ENCODE measurements around the gene GRIPAP1. TPM values are rescaled to one million over a fixed set of nuclear protein-coding genes. Genes with fewer than 3 reads are reported as not detected.
"Not testable (repeated sequence)": the region's sequence is repeated elsewhere in the genome, so short reads cannot be mapped to it uniquely, and the experiment has no call there.

The GRIPAP1 gene
- total RNA-seq, 1 donor from 2014 or later: 10.4 TPM

DNA sequence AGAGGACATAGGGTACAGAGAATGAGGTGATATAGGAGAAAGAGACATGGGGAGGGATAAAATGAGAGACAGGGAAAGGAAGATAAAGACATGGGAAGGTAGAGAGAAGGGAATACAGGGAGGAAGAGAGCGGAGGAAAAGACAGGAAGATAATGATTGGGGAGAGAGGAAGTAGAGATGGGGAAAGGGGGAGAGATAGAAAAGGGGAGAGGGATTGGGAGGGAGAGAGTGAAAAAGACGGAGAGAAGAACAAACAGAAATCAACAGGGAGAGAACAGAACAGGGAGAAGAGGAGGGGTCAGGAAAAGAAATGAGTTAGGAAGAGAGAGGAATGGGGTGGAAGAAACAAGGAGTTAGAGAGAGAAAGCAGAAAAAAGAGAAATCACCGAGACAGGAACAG lies 4.6 kb downstream of the GRIPAP1 start:
- H3K4me1 ChIP-seq (ENCODE audit: control insufficient read depth in 3 of 3, insufficient read depth in 3 of 3, low read length in 3 of 3): peaks cover 2 to 4% (median 3%) of the 10 kb centered on the region in 3 donors
- peaks cover 2 to 26% (median 20%) of the 10 kb centered on the region in 3 donors for H3K36me3 ChIP-seq (ENCODE audit: control insufficient read depth in 3 of 3, insufficient read depth in 3 of 3, low read length in 3 of 3)
- no peak overlapping the region for H3K27ac ChIP-seq (ENCODE audit: low read depth, low read length)
- H3K27me3 ChIP-seq (ENCODE audit: control insufficient read depth in 3 of 3, insufficient read depth in 3 of 3, low read length in 3 of 3): peaks cover 0 to 3% (median 0%) of the 10 kb centered on the region in 3 donors
- no peaks in the 10 kb centered on the region for H3K9me3 ChIP-seq (ENCODE audit: control insufficient read depth in 3 of 3, low read length in 3 of 3)
- H3K9ac ChIP-seq (ENCODE audit: low read depth in 1 of 3, low read length in 3 of 3): no peak overlapping the region
- H3K4me3 ChIP-seq (ENCODE audit: low read length in 3 of 3): no peak overlapping the region

DNA sequence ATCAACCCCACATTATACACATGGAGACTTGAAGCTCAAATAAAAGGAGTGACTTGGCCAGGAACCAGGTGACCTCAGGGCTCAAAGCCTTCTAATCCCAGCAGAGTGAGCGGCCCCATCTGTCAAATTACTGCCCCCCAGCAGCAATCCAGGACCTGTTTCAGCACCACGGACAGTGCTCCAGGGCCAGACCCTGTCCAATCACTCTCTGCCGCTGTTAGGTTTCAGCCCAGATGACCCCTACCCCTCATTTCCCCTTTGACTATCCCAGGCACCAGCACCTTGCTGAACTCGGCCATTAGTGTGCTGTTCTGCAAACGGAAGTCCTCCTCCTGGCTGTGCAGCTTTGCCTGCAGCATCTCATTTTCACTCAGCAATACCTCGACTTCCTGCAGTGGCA lies 5.1 kb downstream of the GRIPAP1 start:
- Histone ChIP-seq H3K36me3 (ENCODE audit: control insufficient read depth in 3 of 3, insufficient read depth in 3 of 3, low read length in 3 of 3) (peaks cover 2 to 30% (median 20%) of the 10 kb centered on the region in 3 donors), H3K4me3 (ENCODE audit: low read length in 3 of 3) (no peak overlapping the region)

DNA sequence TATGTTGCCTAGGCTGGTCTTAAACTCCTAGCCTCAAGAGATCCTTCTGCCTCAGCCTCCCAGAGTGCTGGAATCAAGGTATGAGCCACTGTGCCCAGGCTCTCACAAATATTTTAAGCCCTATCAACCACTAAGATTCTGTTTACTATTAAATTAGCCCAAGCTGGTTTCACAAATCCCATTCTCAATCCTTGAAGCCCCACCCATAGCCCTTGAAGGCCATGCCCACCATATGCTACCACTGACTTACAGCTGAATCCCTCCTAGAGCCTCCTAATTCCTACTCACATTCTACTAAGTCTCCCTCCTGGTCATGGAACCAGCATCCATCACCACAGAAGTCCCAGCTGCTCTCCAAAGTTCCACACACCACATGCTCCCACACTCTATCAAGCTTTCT lies 9.7 kb downstream of the GRIPAP1 start:
- Histone ChIP-seq H3K9ac (ENCODE audit: low read depth in 1 of 3, low read length in 3 of 3) (no peak overlapping the region), H3K9me3 (ENCODE audit: control insufficient read depth in 3 of 3, low read length in 3 of 3) (no peaks in the 10 kb centered on the region), H3K4me3 (ENCODE audit: low read length in 3 of 3) (no peak overlapping the region), H3K36me3 (ENCODE audit: control insufficient read depth in 3 of 3, insufficient read depth in 3 of 3, low read length in 3 of 3) (peaks cover 11 to 39% (median 13%) of the 10 kb centered on the region in 3 donors), H3K27me3 (ENCODE audit: control insufficient read depth in 3 of 3, insufficient read depth in 3 of 3, low read length in 3 of 3) (peaks cover 0 to 3% (median 0%) of the 10 kb centered on the region in 3 donors), H3K27ac (ENCODE audit: low read depth, low read length) (no peak overlapping the region), H3K4me1 (ENCODE audit: control insufficient read depth in 3 of 3, insufficient read depth in 3 of 3, low read length in 3 of 3) (no peaks in the 10 kb centered on the region)

More for the DNA sequence above, 5.1 kb downstream of the GRIPAP1 start:
- H3K9me3 ChIP-seq (ENCODE audit: control insufficient read depth in 3 of 3, low read length in 3 of 3): no peaks in the 10 kb centered on the region
- H3K27me3 ChIP-seq (ENCODE audit: control insufficient read depth in 3 of 3, insufficient read depth in 3 of 3, low read length in 3 of 3): peaks cover 0 to 3% (median 0%) of the 10 kb centered on the region in 3 donors
- H3K9ac ChIP-seq (ENCODE audit: low read depth in 1 of 3, low read length in 3 of 3): no peak overlapping the region
- no peak overlapping the region for H3K27ac ChIP-seq (ENCODE audit: low read depth, low read length)
- H3K4me1 ChIP-seq (ENCODE audit: control insufficient read depth in 3 of 3, insufficient read depth in 3 of 3, low read length in 3 of 3): peaks cover 2 to 4% (median 3%) of the 10 kb centered on the region in 3 donors

GRCh38 chrX:48989483-48989882 lies 12.6 kb downstream of the GRIPAP1 start:
- no peak overlapping the region for H3K27ac ChIP-seq (ENCODE audit: low read depth, low read length)
- H3K36me3 ChIP-seq (ENCODE audit: control insufficient read depth in 3 of 3, insufficient read depth in 3 of 3, low read length in 3 of 3): peaks cover 0 to 40% (median 16%) of the 10 kb centered on the region in 3 donors
- H3K9me3 ChIP-seq (ENCODE audit: control insufficient read depth in 3 of 3, low read length in 3 of 3): no peaks in the 10 kb centered on the region
- no peak overlapping the region for H3K9ac ChIP-seq (ENCODE audit: low read depth in 1 of 3, low read length in 3 of 3)
- no peak overlapping the region for H3K4me3 ChIP-seq (ENCODE audit: low read length in 3 of 3)
- no peaks in the 10 kb centered on the region for H3K27me3 ChIP-seq (ENCODE audit: control insufficient read depth in 3 of 3, insufficient read depth in 3 of 3, low read length in 3 of 3)
- no peaks in the 10 kb centered on the region for H3K4me1 ChIP-seq (ENCODE audit: control insufficient read depth in 3 of 3, insufficient read depth in 3 of 3, low read length in 3 of 3)

GRCh38 chrX:48983896-48984295 lies 18.2 kb downstream of the GRIPAP1 start:
- Histone ChIP-seq H3K27ac (ENCODE audit: low read depth, low read length) (no peak overlapping the region), H3K36me3 (ENCODE audit: control insufficient read depth in 3 of 3, insufficient read depth in 3 of 3, low read length in 3 of 3) (peaks cover 19 to 46% (median 32%) of the 10 kb centered on the region in 3 donors), H3K4me1 (ENCODE audit: control insufficient read depth in 3 of 3, insufficient read depth in 3 of 3, low read length in 3 of 3) (no peaks in the 10 kb centered on the region), H3K9ac (ENCODE audit: low read depth in 1 of 3, low read length in 3 of 3) (no peak overlapping the region), H3K27me3 (ENCODE audit: control insufficient read depth in 3 of 3, insufficient read depth in 3 of 3, low read length in 3 of 3) (no peaks in the 10 kb centered on the region), H3K9me3 (ENCODE audit: control insufficient read depth in 3 of 3, low read length in 3 of 3) (no peaks in the 10 kb centered on the region), H3K4me3 (ENCODE audit: low read length in 3 of 3) (no peak overlapping the region)

- H3K9ac ChIP-seq (ENCODE audit: low read depth in 1 of 3, low read length in 3 of 3): no peak overlapping the region
- H3K27me3 ChIP-seq (ENCODE audit: control insufficient read depth in 3 of 3, insufficient read depth in 3 of 3, low read length in 3 of 3): no peaks in the 10 kb centered on the region
- no peaks in the 10 kb centered on the region for H3K4me1 ChIP-seq (ENCODE audit: control insufficient read depth in 3 of 3, insufficient read depth in 3 of 3, low read length in 3 of 3)
- no peaks in the 10 kb centered on the region for H3K9me3 ChIP-seq (ENCODE audit: control insufficient read depth in 3 of 3, low read length in 3 of 3)
- H3K36me3 ChIP-seq (ENCODE audit: control insufficient read depth in 3 of 3, insufficient read depth in 3 of 3, low read length in 3 of 3): peaks cover 19 to 43% (median 32%) of the 10 kb centered on the region in 3 donors
- no peak overlapping the region for H3K27ac ChIP-seq (ENCODE audit: low read depth, low read length)
- H3K4me3 ChIP-seq (ENCODE audit: low read length in 3 of 3): no peak overlapping the region
Measured at GRCh38 chrX:48983081-48983480, 19.0 kb downstream of the GRIPAP1 start.

- Histone ChIP-seq H3K4me3 (ENCODE audit: low read length in 3 of 3) (no peak overlapping the region), H3K9me3 (ENCODE audit: control insufficient read depth in 3 of 3, low read length in 3 of 3) (no peaks in the 10 kb centered on the region), H3K36me3 (ENCODE audit: control insufficient read depth in 3 of 3, insufficient read depth in 3 of 3, low read length in 3 of 3) (peaks cover 22 to 39% (median 32%) of the 10 kb centered on the region in 3 donors), H3K9ac (ENCODE audit: low read depth in 1 of 3, low read length in 3 of 3) (no peak overlapping the region), H3K27me3 (ENCODE audit: control insufficient read depth in 3 of 3, insufficient read depth in 3 of 3, low read length in 3 of 3) (no peaks in the 10 kb centered on the region), H3K4me1 (ENCODE audit: control insufficient read depth in 3 of 3, insufficient read depth in 3 of 3, low read length in 3 of 3) (no peaks in the 10 kb centered on the region), H3K27ac (ENCODE audit: low read depth, low read length) (no peak overlapping the region)
Measured at GRCh38 chrX:48981178-48981577, 20.9 kb downstream of the GRIPAP1 start.

DNA sequence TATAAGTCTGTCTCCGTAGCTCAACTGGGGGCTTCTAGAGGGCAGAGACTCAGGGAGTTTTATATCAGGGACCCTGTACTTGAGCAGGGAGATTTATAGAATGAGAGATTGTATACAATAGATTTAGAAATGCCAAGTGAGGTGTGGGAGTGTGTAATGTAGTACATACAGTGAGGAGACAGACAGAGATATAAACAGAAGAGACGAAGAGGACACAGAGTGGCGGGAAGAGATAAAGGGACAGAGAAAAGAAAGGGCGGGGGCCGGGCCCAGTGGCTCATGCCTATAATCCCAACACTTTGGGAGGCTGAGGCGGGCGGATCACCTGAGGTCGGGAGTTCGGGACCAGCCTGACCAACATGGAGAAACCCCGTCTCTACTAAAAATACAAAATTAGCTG lies 21.7 kb downstream of the GRIPAP1 start:
- not testable (repeated sequence) for H3K9ac ChIP-seq (ENCODE audit: low read depth in 1 of 3, low read length in 3 of 3); H3K9me3 ChIP-seq (ENCODE audit: control insufficient read depth in 3 of 3, low read length in 3 of 3); H3K27me3 ChIP-seq (ENCODE audit: control insufficient read depth in 3 of 3, insufficient read depth in 3 of 3, low read length in 3 of 3); H3K27ac ChIP-seq (ENCODE audit: low read depth, low read length); H3K4me3 ChIP-seq (ENCODE audit: low read length in 3 of 3); H3K4me1 ChIP-seq (ENCODE audit: control insufficient read depth in 3 of 3, insufficient read depth in 3 of 3, low read length in 3 of 3)
- H3K36me3 ChIP-seq (ENCODE audit: control insufficient read depth in 3 of 3, insufficient read depth in 3 of 3, low read length in 3 of 3): peaks cover 31 to 43% (median 34%) of the 10 kb centered on the region in 3 donors

- H3K36me3 ChIP-seq (ENCODE audit: control insufficient read depth in 3 of 3, insufficient read depth in 3 of 3, low read length in 3 of 3): peaks cover 27 to 39% (median 30%) of the 10 kb centered on the region in 3 donors
- no peaks in the 10 kb centered on the region for H3K9me3 ChIP-seq (ENCODE audit: control insufficient read depth in 3 of 3, low read length in 3 of 3)
- H3K27ac ChIP-seq (ENCODE audit: low read depth, low read length): no peak overlapping the region
- H3K9ac ChIP-seq (ENCODE audit: low read depth in 1 of 3, low read length in 3 of 3): no peak overlapping the region
- no peaks in the 10 kb centered on the region for H3K4me1 ChIP-seq (ENCODE audit: control insufficient read depth in 3 of 3, insufficient read depth in 3 of 3, low read length in 3 of 3)
- no peak overlapping the region for H3K4me3 ChIP-seq (ENCODE audit: low read length in 3 of 3)
- H3K27me3 ChIP-seq (ENCODE audit: control insufficient read depth in 3 of 3, insufficient read depth in 3 of 3, low read length in 3 of 3): no peaks in the 10 kb centered on the region
Measured at GRCh38 chrX:48978226-48978625, 23.8 kb downstream of the GRIPAP1 start.

DNA sequence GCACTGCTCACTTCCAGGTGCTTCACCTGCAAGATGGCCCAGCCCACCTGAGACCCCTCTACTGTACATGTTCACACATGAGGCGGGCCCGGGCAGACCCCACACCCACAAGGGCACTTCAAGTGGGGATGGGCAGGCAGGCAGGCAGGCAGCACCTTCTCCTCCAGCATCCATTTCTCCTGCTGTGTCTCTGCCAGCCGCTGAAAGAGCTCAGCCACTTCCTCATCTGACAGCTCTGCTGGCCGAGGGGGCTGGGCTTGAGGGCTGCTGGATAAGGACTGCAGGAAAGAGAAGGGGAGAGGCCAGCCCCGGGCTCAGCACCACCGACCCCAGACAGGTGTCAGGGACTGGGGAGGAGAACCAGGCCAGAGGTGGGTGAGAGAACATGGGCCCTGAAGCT lies 26.0 kb downstream of the GRIPAP1 start:
- H3K9me3 ChIP-seq (ENCODE audit: control insufficient read depth in 3 of 3, low read length in 3 of 3): no peaks in the 10 kb centered on the region
- H3K4me1 ChIP-seq (ENCODE audit: control insufficient read depth in 3 of 3, insufficient read depth in 3 of 3, low read length in 3 of 3): peaks cover 0 to 5% (median 4%) of the 10 kb centered on the region in 3 donors
- no peak overlapping the region for H3K9ac ChIP-seq (ENCODE audit: low read depth in 1 of 3, low read length in 3 of 3)
- no peak overlapping the region for H3K27ac ChIP-seq (ENCODE audit: low read depth, low read length)
- no peaks in the 10 kb centered on the region for H3K27me3 ChIP-seq (ENCODE audit: control insufficient read depth in 3 of 3, insufficient read depth in 3 of 3, low read length in 3 of 3)
- H3K4me3 ChIP-seq (ENCODE audit: low read length in 3 of 3): no peak overlapping the region
- peaks cover 10 to 21% (median 16%) of the 10 kb centered on the region in 3 donors for H3K36me3 ChIP-seq (ENCODE audit: control insufficient read depth in 3 of 3, insufficient read depth in 3 of 3, low read length in 3 of 3)

All from skeletal muscle tissue (tissue), 4 donors.